IMR-90 (cell line): ENCODE measurements around the gene OGA.

Experiments used
- RFX5 ChIP-seq: IDR thresholded peaks from 2 replicates; pipeline ENCODE4 v1.8.0; 2012; ENCODE audit warnings: low read depth, mild to moderate bottlenecking, low read length, moderate library complexity
- TF ChIP-seq, protein P1 (sequence below): conservative IDR thresholded peaks from 2 replicates; pipeline ENCODE4 v1.5.1; 2012; ENCODE audit warnings: mild to moderate bottlenecking, low read depth, low read length, improper control_type of control experiment

DNA sequence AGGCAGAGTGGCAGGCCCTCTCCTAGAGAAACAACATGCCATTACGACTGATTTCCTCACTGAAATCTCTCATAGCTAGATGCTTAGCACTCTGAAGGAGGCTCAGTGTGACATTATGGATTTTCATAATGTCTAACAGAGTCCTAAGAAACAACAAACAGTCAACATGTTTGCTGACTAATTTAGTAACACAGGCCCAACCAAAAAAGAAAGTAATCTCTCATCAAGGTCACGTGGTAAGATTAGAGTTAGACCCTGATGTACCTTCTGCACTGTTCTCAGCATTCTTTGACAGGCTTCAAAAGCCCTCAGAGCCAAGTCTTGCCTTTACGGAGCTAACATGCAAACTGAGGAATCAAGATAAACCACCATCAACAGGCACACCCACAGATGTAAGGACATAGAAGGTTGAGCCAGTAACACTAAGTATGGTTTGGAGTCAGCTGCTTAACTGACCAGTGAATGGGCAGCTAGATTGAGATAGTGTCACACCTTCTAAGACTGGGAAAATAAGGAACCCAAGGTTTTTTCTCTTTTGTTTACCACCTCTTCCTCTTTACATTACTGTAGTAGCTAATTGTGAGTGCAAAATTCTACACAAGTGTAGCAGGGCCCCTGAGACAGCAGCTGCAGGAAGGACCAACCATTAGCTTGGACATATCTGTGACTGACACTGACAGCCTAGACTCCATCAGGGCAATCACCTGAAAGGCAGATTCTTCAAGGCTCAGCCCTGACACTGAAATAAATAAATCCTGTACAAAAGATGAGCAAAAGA, 40.7 kb upstream of the OGA start:
- TF ChIP-seq, protein P1, sequence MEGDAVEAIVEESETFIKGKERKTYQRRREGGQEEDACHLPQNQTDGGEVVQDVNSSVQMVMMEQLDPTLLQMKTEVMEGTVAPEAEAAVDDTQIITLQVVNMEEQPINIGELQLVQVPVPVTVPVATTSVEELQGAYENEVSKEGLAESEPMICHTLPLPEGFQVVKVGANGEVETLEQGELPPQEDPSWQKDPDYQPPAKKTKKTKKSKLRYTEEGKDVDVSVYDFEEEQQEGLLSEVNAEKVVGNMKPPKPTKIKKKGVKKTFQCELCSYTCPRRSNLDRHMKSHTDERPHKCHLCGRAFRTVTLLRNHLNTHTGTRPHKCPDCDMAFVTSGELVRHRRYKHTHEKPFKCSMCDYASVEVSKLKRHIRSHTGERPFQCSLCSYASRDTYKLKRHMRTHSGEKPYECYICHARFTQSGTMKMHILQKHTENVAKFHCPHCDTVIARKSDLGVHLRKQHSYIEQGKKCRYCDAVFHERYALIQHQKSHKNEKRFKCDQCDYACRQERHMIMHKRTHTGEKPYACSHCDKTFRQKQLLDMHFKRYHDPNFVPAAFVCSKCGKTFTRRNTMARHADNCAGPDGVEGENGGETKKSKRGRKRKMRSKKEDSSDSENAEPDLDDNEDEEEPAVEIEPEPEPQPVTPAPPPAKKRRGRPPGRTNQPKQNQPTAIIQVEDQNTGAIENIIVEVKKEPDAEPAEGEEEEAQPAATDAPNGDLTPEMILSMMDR: no peak
- no peak for TF ChIP-seq RFX5
